Measurements from ENCODE around the gene KCNMA1.

Gene KCNMA1

GRCh38 chr10:77381750-77382149, 255.9 kb downstream of the KCNMA1 start:
- Histone ChIP-seq H3K79me2 (ENCODE audit: control insufficient read depth, insufficient read depth, low read length) (no peaks in the 10 kb centered on the region), H3K23ac (ENCODE audit: low read length) (no peak overlapping the region), H3K4ac (ENCODE audit: low read depth, low read length) (no peak overlapping the region), H3K56ac (ENCODE audit: low read length) (no peak overlapping the region), H2BK120ac (ENCODE audit: low read depth, low read length) (no peak overlapping the region), H2BK5ac (ENCODE audit: low read length) (no peak overlapping the region), H4K8ac (ENCODE audit: low read depth, low read length) (no peak overlapping the region), H3K27me3 (ENCODE audit: insufficient read depth, low read length, poor library complexity) (no peaks in the 10 kb centered on the region), H3K4me2 (ENCODE audit: low read length) (no peak overlapping the region), H2AK5ac (ENCODE audit: low read length) (no peak overlapping the region), H4K5ac (ENCODE audit: low read length) (no peak overlapping the region), H3K36me3 (ENCODE audit: control insufficient read depth, insufficient read depth, low read length) (no peaks in the 10 kb centered on the region), H3K18ac (ENCODE audit: low read length) (no peak overlapping the region), H3K4me1 (ENCODE audit: control insufficient read depth, low read depth, low read length) (no peaks in the 10 kb centered on the region), H3K9ac (ENCODE audit: low read length) (no peak overlapping the region), H3K4me3 (ENCODE audit: low read length) (no peak overlapping the region), H3K27ac (ENCODE audit: low read depth, low read length) (no peak overlapping the region), H2BK15ac (replicated peaks; ENCODE audit: low read depth) (no peak overlapping the region), H3K79me1 (ENCODE audit: low read length) (no peaks in the 10 kb centered on the region)
- no CpG with 5 or more reads among the region's 4 CpGs for WGBS (ENCODE audit: extremely low coverage, insufficient coverage, low lambda C conversion rate)
- DNase-seq = no peak

DNA sequence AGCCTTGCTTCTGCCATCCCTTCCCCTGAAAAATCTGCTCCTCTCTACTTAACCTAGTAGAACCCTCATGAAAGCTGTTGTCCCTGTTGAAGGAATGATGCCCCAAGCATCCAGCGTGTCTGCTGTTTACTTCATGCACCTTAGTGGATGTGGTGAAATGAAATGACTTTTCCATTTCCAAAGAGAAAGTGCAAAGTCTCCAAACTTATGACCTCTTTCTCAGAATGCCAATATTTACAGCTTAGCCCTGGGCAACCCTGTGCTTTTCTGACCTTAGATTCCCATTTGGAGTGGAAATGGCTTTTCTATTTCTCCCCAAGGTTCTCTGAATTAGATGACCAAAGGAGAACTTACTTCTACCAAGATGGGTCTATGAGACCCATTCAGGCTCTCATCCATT, 256.9 kb downstream of the KCNMA1 start:
- no peak overlapping the region for H3K4me3 ChIP-seq (ENCODE audit: low read length)
- no peak overlapping the region for H3K9ac ChIP-seq (ENCODE audit: low read length)
- H3K79me1 ChIP-seq (ENCODE audit: low read length) = no peaks in the 10 kb centered on the region
- H2BK120ac ChIP-seq (ENCODE audit: low read depth, low read length) = no peak overlapping the region
- no peak overlapping the region for H3K4me2 ChIP-seq (ENCODE audit: low read length)
- H3K27me3 ChIP-seq (ENCODE audit: insufficient read depth, low read length, poor library complexity) = no peaks in the 10 kb centered on the region
- H3K36me3 ChIP-seq (ENCODE audit: control insufficient read depth, insufficient read depth, low read length) = no peaks in the 10 kb centered on the region
- no peaks in the 10 kb centered on the region for H3K4me1 ChIP-seq (ENCODE audit: control insufficient read depth, low read depth, low read length)
- H2AK5ac ChIP-seq (ENCODE audit: low read length) = no peak overlapping the region
- H3K79me2 ChIP-seq (ENCODE audit: control insufficient read depth, insufficient read depth, low read length) = no peaks in the 10 kb centered on the region
- no CpG with 5 or more reads among the region's 1 CpG for whole genome bisulfite sequencing (ENCODE audit: extremely low coverage, insufficient coverage, low lambda C conversion rate)
- H3K56ac ChIP-seq (ENCODE audit: low read length) = no peak overlapping the region
- no peak overlapping the region for H4K5ac ChIP-seq (ENCODE audit: low read length)
- H3K4ac ChIP-seq (ENCODE audit: low read depth, low read length) = no peak overlapping the region
- H4K8ac ChIP-seq (ENCODE audit: low read depth, low read length) = no peak overlapping the region
- H3K18ac ChIP-seq (ENCODE audit: low read length) = no peak overlapping the region
- H2BK15ac ChIP-seq (replicated peaks; ENCODE audit: low read depth) = no peak overlapping the region
- no peak overlapping the region for H3K23ac ChIP-seq (ENCODE audit: low read length)
- no peak overlapping the region for H3K27ac ChIP-seq (ENCODE audit: low read depth, low read length)
- no peak overlapping the region for H2BK5ac ChIP-seq (ENCODE audit: low read length)
- no peak for DNase-seq

GRCh38 chr10:77380191-77380590, 257.4 kb downstream of the KCNMA1 start:
- no peak overlapping the region for H3K4me3 ChIP-seq (ENCODE audit: low read length)
- WGBS (ENCODE audit: extremely low coverage, insufficient coverage, low lambda C conversion rate) = no CpG with 5 or more reads among the region's 3 CpGs
- H3K79me2 ChIP-seq (ENCODE audit: control insufficient read depth, insufficient read depth, low read length) = no peaks in the 10 kb centered on the region

DNA sequence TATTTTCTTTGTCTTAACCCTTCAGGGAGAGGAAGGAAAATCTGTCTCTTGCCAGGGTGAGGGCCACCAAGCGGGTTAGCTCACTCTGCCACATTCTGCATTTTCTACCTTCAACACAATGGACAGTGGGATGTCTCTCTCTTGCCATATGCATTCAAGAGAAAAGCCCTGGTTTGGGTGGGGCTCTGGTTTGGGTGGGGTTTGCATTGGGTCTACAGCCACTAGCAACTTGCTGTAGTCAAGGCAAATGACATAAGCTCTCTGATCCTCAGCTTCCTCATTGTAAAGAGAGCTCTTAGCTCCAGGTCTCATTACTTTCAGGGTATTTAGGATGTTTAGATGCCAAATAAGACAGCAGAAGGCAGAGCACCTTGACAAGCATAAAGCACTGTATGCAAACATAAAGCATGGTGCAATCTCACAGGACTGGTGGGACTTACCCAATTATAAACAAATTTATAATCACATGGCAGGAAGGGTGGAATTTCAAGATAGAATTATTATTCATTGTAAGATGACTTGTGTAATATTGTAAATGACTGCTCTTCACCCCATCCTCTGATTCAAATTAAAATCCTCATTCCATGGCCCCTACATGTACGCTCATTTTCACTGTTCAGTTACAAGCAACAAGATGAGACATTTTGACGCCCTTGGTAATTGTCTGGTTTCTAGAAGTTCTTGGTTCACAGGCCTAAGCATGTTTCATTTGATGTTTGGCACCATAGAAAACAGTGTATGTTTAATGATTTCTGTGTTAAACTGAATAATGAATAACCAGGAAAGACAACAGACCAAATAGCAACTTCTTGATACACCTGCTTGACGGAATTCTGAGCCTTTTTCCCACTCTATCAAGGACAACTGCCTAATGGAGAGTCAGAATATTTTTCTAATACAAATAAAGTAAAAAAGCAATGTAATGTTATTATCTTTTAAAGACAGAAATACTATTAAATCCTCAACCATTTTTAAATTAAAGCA, 258.9 kb downstream of the KCNMA1 start:
- WGBS (ENCODE audit: extremely low coverage, insufficient coverage, low lambda C conversion rate) = no CpG with 5 or more reads among the region's 4 CpGs
- H3K79me2 ChIP-seq (ENCODE audit: control insufficient read depth, insufficient read depth, low read length) = no peaks in the 10 kb centered on the region
- no peak overlapping the region for H3K18ac ChIP-seq (ENCODE audit: low read length)
- H2BK5ac ChIP-seq (ENCODE audit: low read length) = no peak overlapping the region
- no peaks in the 10 kb centered on the region for H3K4me1 ChIP-seq (ENCODE audit: control insufficient read depth, low read depth, low read length)
- no peak overlapping the region for H4K5ac ChIP-seq (ENCODE audit: low read length)
- no peak overlapping the region for H2BK120ac ChIP-seq (ENCODE audit: low read depth, low read length)
- no peaks in the 10 kb centered on the region for H3K27me3 ChIP-seq (ENCODE audit: insufficient read depth, low read length, poor library complexity)
- H3K23ac ChIP-seq (ENCODE audit: low read length) = no peak overlapping the region
- H2AK5ac ChIP-seq (ENCODE audit: low read length) = no peak overlapping the region
- H3K27ac ChIP-seq (ENCODE audit: low read depth, low read length) = no peak overlapping the region
- H3K79me1 ChIP-seq (ENCODE audit: low read length) = no peaks in the 10 kb centered on the region
- no peak overlapping the region for H3K4me2 ChIP-seq (ENCODE audit: low read length)
- DNase-seq = no peak
- no peak overlapping the region for H2BK15ac ChIP-seq (replicated peaks; ENCODE audit: low read depth)
- H3K36me3 ChIP-seq (ENCODE audit: control insufficient read depth, insufficient read depth, low read length) = no peaks in the 10 kb centered on the region
- no peak overlapping the region for H3K4ac ChIP-seq (ENCODE audit: low read depth, low read length)
- H4K8ac ChIP-seq (ENCODE audit: low read depth, low read length) = no peak overlapping the region
- no peak overlapping the region for H3K4me3 ChIP-seq (ENCODE audit: low read length)
- no peak overlapping the region for H3K56ac ChIP-seq (ENCODE audit: low read length)
- H3K9ac ChIP-seq (ENCODE audit: low read length) = no peak overlapping the region

More at GRCh38 chr10:77380191-77380590, 257.4 kb downstream of the KCNMA1 start:
- Histone ChIP-seq H3K36me3 (ENCODE audit: control insufficient read depth, insufficient read depth, low read length) (no peaks in the 10 kb centered on the region), H3K4me2 (ENCODE audit: low read length) (no peak overlapping the region), H2BK5ac (ENCODE audit: low read length) (no peak overlapping the region), H3K4me1 (ENCODE audit: control insufficient read depth, low read depth, low read length) (no peaks in the 10 kb centered on the region), H3K56ac (ENCODE audit: low read length) (no peak overlapping the region), H2AK5ac (ENCODE audit: low read length) (no peak overlapping the region), H3K23ac (ENCODE audit: low read length) (no peak overlapping the region), H4K5ac (ENCODE audit: low read length) (no peak overlapping the region), H4K8ac (ENCODE audit: low read depth, low read length) (no peak overlapping the region), H3K79me1 (ENCODE audit: low read length) (no peaks in the 10 kb centered on the region), H3K9ac (ENCODE audit: low read length) (no peak overlapping the region), H3K18ac (ENCODE audit: low read length) (no peak overlapping the region), H3K27ac (ENCODE audit: low read depth, low read length) (no peak overlapping the region), H2BK15ac (replicated peaks; ENCODE audit: low read depth) (no peak overlapping the region), H3K4ac (ENCODE audit: low read depth, low read length) (no peak overlapping the region), H2BK120ac (ENCODE audit: low read depth, low read length) (no peak overlapping the region), H3K27me3 (ENCODE audit: insufficient read depth, low read length, poor library complexity) (no peaks in the 10 kb centered on the region)
- no peak for DNase-seq

DNA sequence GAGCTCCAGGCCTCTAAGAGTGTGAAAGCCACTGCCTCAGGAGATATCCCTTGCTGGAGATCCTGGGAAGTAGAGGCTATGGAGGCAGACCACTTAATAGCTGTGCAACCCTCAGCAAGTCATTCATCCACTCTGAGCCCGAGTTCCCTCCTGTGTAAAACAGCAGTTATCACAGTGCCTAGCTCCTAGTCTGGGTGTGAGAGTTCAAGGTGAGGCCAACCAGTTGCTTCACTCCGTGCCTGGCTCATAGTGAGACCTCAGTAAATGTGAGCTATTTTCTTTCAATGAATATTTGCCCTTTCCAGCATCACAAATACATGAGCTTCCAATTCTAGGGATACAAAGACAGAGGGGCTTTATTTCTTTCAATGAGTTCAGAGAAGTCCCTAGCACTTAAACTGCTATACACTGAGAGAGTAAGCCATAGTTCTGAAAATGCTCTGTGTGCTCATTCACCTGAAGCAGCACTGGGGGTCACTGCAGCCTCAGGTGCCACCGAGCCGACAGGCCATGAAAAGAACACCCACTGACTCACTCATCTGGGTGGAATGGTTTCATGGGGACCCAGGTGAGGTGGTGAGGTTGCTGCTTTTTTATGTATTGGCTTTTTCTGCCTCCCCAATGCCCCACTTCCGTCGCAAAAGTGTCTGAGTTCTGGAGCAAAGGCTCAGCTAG, 259.8 kb downstream of the KCNMA1 start:
- Histone ChIP-seq H3K56ac (ENCODE audit: low read length) (no peak overlapping the region), H3K4me2 (ENCODE audit: low read length) (no peak overlapping the region), H3K79me2 (ENCODE audit: control insufficient read depth, insufficient read depth, low read length) (no peaks in the 10 kb centered on the region), H3K4me3 (ENCODE audit: low read length) (no peak overlapping the region), H2BK15ac (replicated peaks; ENCODE audit: low read depth) (no peak overlapping the region), H2AK5ac (ENCODE audit: low read length) (no peak overlapping the region), H3K79me1 (ENCODE audit: low read length) (no peaks in the 10 kb centered on the region), H3K36me3 (ENCODE audit: control insufficient read depth, insufficient read depth, low read length) (no peaks in the 10 kb centered on the region), H3K27ac (ENCODE audit: low read depth, low read length) (no peak overlapping the region), H3K4ac (ENCODE audit: low read depth, low read length) (no peak overlapping the region), H3K18ac (ENCODE audit: low read length) (no peak overlapping the region), H2BK5ac (ENCODE audit: low read length) (no peak overlapping the region), H4K5ac (ENCODE audit: low read length) (no peak overlapping the region), H3K9ac (ENCODE audit: low read length) (no peak overlapping the region), H2BK120ac (ENCODE audit: low read depth, low read length) (no peak overlapping the region), H3K23ac (ENCODE audit: low read length) (no peak overlapping the region), H4K8ac (ENCODE audit: low read depth, low read length) (no peak overlapping the region), H3K27me3 (ENCODE audit: insufficient read depth, low read length, poor library complexity) (no peaks in the 10 kb centered on the region), H3K4me1 (ENCODE audit: control insufficient read depth, low read depth, low read length) (no peaks in the 10 kb centered on the region)
- WGBS (ENCODE audit: extremely low coverage, insufficient coverage, low lambda C conversion rate) = no CpG with 5 or more reads among the region's 6 CpGs
- DNase-seq = peak; percentile 43

Data from mesendoderm (in vitro differentiated cells).